WERI-Rb-1 (cell line): ENCODE results near the gene VPS13D.

Experiments
- DNase-seq: peaks from one replicate; pipeline ENCODE4 v3.0.0-alpha.2; 2020
- H3K27ac ChIP-seq: fragments of 250-450 bp; sonication (Bioruptor Pico); 2 replicates; pipeline ENCODE4 v1.5.1; 2020; ENCODE audit warnings: mild to moderate bottlenecking, moderate library complexity
- H3K27me3 ChIP-seq: fragments of 250-450 bp; sonication (Bioruptor Pico); 2 replicates; pipeline ENCODE4 v1.5.1; 2021; ENCODE audit warnings: mild to moderate bottlenecking, low read depth, moderate library complexity; ENCODE audit not compliant: insufficient read depth, severe bottlenecking
- H3K36me3 ChIP-seq: fragments of 250-450 bp; sonication (Bioruptor Pico); 2 replicates; pipeline ENCODE4 v1.5.1; 2020; ENCODE audit warnings: mild to moderate bottlenecking, moderate library complexity
- H3K4me3 ChIP-seq: 2 replicates; pipeline ENCODE4 v1.5.1; 2011; ENCODE audit warnings: low read depth, mild to moderate bottlenecking, control low read depth, low read length
- H3K9me3 ChIP-seq: fragments of 250-450 bp; sonication (Bioruptor Pico); 2 replicates; pipeline ENCODE4 v1.5.1; 2021; ENCODE audit warnings: mild to moderate bottlenecking, moderate library complexity; ENCODE audit not compliant: severe bottlenecking
- TF ChIP-seq, protein P1 (sequence below): IDR thresholded peaks from 2 replicates; pipeline ENCODE4 v1.5.1; 2011; ENCODE audit warnings: low read depth, mild to moderate bottlenecking, control low read depth, inconsistent platforms, low read length

The VPS13D gene

DNA sequence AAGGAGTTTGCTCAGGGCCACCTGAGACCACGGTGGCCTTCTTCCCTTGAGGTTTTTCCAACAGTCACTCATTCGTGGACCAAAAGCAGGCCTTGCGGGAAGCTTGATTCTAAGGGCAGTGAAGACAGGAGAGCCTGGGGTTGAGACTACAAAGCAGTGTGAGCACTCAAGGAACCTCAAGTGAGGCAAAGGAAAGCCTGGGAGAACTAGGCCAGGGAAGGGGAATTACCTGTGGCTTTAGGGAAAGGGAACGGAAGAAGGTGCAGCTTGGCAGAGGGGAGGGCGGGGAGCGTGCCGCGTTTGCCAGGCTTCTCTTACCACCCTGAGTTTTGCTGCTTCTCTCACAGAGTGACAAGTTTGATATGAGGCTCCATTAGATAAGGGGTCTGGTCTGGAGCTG is 273.9 kb downstream of the VPS13D start:
- H3K36me3 ChIP-seq, result no peaks in the 10 kb centered on the region; the same call in 1 of the 2 replicates
- DNase-seq, result no peak
- TF ChIP-seq, protein P1, sequence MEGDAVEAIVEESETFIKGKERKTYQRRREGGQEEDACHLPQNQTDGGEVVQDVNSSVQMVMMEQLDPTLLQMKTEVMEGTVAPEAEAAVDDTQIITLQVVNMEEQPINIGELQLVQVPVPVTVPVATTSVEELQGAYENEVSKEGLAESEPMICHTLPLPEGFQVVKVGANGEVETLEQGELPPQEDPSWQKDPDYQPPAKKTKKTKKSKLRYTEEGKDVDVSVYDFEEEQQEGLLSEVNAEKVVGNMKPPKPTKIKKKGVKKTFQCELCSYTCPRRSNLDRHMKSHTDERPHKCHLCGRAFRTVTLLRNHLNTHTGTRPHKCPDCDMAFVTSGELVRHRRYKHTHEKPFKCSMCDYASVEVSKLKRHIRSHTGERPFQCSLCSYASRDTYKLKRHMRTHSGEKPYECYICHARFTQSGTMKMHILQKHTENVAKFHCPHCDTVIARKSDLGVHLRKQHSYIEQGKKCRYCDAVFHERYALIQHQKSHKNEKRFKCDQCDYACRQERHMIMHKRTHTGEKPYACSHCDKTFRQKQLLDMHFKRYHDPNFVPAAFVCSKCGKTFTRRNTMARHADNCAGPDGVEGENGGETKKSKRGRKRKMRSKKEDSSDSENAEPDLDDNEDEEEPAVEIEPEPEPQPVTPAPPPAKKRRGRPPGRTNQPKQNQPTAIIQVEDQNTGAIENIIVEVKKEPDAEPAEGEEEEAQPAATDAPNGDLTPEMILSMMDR, result no peak
- no peaks in the 10 kb centered on the region for H3K9me3 ChIP-seq
- H3K4me3 ChIP-seq, result no peak overlapping the region
- no peak overlapping the region for H3K27ac ChIP-seq
- H3K27me3 ChIP-seq, result no peaks in the 10 kb centered on the region

DNA sequence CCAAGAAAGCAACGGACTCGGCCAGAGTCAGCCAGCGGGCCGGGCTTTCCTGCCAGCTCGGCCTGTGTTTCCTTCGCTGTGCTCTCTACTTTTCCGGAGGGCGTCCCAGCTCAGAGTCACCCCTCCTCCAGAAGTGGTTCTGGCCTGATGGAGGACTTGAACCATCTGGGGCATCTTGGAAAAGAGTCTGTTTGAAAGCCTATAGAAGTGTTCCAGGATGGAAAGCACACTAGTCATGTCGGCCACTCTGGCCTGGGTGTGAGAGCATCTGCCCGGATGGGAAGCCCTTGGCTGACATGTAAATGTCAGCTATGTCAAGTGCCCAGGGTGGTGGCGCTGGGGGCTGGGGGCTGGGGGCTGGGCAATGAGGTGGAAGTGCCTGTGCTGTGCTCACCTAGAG is 274.8 kb downstream of the VPS13D start:
- Histone ChIP-seq H3K4me3 (no peak overlapping the region), H3K27ac (no peak overlapping the region), H3K9me3 (no peaks in the 10 kb centered on the region), H3K27me3 (no peaks in the 10 kb centered on the region), H3K36me3 (no peaks in the 10 kb centered on the region; the same call in 1 of the 2 replicates)
- DNase-seq, result no peak
- TF ChIP-seq, protein P1, result no peak

DNA sequence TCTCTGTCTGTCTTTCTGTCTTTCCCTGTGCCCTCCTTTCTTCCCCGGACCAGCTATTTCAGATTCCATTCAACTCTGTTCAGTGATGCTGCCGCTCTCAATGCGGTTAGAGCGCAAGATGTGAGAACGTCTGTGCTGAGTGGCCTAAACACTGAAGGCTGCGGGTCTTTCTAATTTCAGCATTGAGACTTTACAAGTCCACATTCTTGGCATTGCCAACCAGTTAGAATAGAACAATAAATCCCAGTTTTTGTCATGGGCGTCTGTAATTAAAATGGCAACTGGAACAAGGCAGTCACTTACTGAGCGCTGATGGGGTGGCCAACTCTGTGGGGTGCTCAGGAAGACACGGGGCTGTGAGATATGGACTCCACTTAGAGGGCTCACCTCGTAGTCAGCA is 275.4 kb downstream of the VPS13D start:
- Histone ChIP-seq H3K27ac (no peak overlapping the region), H3K27me3 (no peaks in the 10 kb centered on the region), H3K36me3 (no peaks in the 10 kb centered on the region; the same call in 1 of the 2 replicates), H3K4me3 (no peak overlapping the region), H3K9me3 (no peaks in the 10 kb centered on the region)
- TF ChIP-seq, protein P1, result no peak
- DNase-seq, result no peak

DNA sequence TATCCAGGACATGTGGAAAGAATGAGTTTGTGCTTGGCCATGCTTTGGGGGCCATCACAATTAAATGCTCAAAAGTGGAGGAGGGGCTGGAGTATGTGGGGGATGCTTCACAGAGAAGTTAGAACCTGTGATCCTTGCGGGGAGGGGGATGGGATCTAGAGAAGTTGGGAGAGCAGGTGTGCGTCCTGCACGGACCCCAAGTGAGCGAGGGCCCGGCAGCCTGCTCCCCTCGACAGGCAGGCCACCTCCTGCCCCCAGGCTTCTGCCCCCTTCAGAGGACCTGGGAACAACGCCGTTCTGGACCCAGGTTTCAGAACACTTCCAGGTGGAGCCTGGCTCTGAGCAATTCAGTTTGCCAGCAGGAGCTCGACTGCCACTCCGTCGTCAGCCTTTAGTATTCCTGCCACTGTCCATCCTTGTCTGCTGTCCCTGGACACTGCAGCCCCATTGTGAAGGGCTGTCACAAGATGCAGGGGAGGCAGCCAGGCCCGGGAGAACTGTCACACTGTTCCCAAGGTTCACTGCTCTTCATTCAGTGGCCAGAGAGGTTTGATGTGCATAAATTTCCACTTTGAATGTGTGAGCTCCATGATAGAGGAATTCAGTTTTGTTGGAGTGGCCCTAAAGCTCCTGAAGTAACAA is 275.9 kb downstream of the VPS13D start:
- Histone ChIP-seq H3K9me3 (no peaks in the 10 kb centered on the region), H3K4me3 (no peak overlapping the region), H3K27me3 (no peaks in the 10 kb centered on the region), H3K27ac (no peak overlapping the region), H3K36me3 (no peaks in the 10 kb centered on the region; the same call in 1 of the 2 replicates)
- TF ChIP-seq, protein P1, result no peak
- DNase-seq, result no peak

DNA sequence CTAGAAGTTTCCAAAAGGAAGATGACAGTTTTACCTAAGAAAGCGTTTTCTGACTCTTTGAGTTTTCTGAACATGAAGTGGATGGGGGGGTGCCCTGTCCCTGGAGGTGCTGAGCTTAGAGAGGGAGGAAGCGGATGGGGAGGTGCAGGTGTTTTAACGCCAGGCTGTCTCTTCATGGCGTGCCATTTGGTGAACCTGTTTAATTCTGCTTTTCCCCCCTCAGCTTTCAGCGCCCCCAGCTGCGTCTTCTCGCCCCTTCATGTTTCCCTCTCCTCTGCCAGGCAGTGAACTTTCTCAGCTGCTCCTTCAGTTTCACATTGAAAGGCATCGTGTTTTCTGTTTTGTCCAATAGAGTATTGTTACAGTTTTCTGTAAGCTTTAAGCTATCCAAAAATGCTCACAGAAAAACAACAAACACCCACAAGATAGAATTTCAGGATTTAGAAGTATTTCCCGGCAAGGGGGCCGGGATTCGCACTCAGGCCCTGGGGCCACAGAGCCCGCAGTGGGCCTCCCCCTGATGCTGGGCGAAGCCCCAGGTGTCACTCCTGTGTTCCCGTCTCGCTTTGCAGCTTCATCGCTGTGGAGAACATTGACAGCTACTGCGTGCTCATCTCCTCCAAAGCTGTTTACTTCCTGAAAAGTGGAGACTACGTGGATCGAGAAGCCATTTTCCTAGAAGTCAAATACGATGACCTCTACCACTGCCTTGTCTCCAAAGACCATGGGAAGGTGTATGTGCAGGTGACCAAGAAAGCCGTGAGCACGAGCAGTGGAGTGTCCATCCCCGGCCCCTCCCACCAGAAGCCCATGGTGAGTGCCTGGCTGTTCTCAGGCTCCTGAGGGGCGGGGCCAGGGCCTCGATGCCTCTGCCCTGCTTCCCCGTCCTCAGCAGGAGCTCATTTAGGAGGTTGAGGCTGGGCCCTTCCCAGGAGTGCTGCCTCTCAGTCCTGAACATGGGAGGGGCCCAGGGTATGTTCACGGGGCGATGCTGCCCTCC is 276.8 kb downstream of the VPS13D start:
- Histone ChIP-seq H3K27ac (no peak overlapping the region), H3K9me3 (no peaks in the 10 kb centered on the region), H3K4me3 (no peak overlapping the region), H3K36me3 (no peaks in the 10 kb centered on the region; the same call in 1 of the 2 replicates), H3K27me3 (no peaks in the 10 kb centered on the region)
- TF ChIP-seq, protein P1, result no peak
- DNase-seq, result no peak
